Measurements from ENCODE around the gene GLMP.

Gene GLMP

GRCh38 chr1:156249593-156249992, 45.9 kb downstream of the GLMP start:
- no peak for DNase-seq (ENCODE audit: low read depth)

GRCh38 chr1:156248323-156248683, 47.2 kb downstream of the GLMP start:
- no peak for DNase-seq (ENCODE audit: low read depth)

- no peak for DNase-seq (ENCODE audit: low read depth)
Measured at GRCh38 chr1:156247460-156248322, 47.8 kb downstream of the GLMP start, which contains the start of gene PAQR6. Gene PAQR6 (minus strand): TSS chr1:156248056. CDS start chr1:156246731, 1,325 bp downstream.

- no peak for DNase-seq (ENCODE audit: low read depth)
Measured at GRCh38 chr1:156246781-156247459, 48.6 kb downstream of the GLMP start.

- DNase-seq (ENCODE audit: low read depth): no peak
Measured at GRCh38 chr1:156246241-156246780, 49.2 kb downstream of the GLMP start.

GRCh38 chr1:156245451-156246232, 49.8 kb downstream of the GLMP start:
- no peak for DNase-seq (ENCODE audit: low read depth)

- DNase-seq (ENCODE audit: low read depth): no peak
Measured at GRCh38 chr1:156244712-156245111, 50.8 kb downstream of the GLMP start.

- DNase-seq (ENCODE audit: low read depth): no peak
Measured at GRCh38 chr1:156244126-156244525, 51.4 kb downstream of the GLMP start.

- DNase-seq (ENCODE audit: low read depth): no peak
Measured at GRCh38 chr1:156242738-156243137, 52.7 kb downstream of the GLMP start.

All from activated T-cell treated with anti-CD3 and anti-CD28 coated beads for 24 hours (primary cell).